SHP77 treated with DMSO at 0.1 percent for 48 hours (cell line): Measurements from ENCODE around the gene ITGAX.
"Not testable (repeated sequence)": the region's sequence is repeated elsewhere in the genome, so short reads cannot be mapped to it uniquely, and the experiment has no call there.

Experiments
- DNase-seq: peaks from one replicate; lab custom pipeline; 2025; lab: John Stamatoyannopoulos, UW

The ITGAX gene

GRCh38 chr16:31411024-31411844 lies 56.3 kb downstream of the ITGAX start:
- DNase-seq, result no peak

GRCh38 chr16:31412750-31413149 lies 57.8 kb downstream of the ITGAX start:
- no peak for DNase-seq

- DNase-seq, result no peak
These were observed 58.4 kb downstream of the ITGAX start for GRCh38 chr16:31413381-31413780.

- DNase-seq, result no peak
These were observed 59.0 kb downstream of the ITGAX start for GRCh38 chr16:31413943-31414342.

- no peak for DNase-seq
These were observed 59.7 kb downstream of the ITGAX start for GRCh38 chr16:31414706-31415105.

GRCh38 chr16:31416371-31416770 lies 61.4 kb downstream of the ITGAX start:
- DNase-seq, result no peak

GRCh38 chr16:31417036-31417435 lies 62.1 kb downstream of the ITGAX start:
- not testable (repeated sequence) for DNase-seq

- DNase-seq, result no peak
These were observed 62.9 kb downstream of the ITGAX start for GRCh38 chr16:31417916-31418315.

- DNase-seq, result no peak
These were observed 65.1 kb downstream of the ITGAX start for GRCh38 chr16:31420037-31420436.

GRCh38 chr16:31421587-31421986 lies 66.6 kb downstream of the ITGAX start:
- DNase-seq, result no peak

- DNase-seq, result no peak
These were observed 68.3 kb downstream of the ITGAX start for GRCh38 chr16:31423241-31423640.

GRCh38 chr16:31423801-31424200 lies 68.8 kb downstream of the ITGAX start:
- no peak for DNase-seq

- DNase-seq, result no peak
These were observed 72.7 kb downstream of the ITGAX start for GRCh38 chr16:31427441-31428278.

GRCh38 chr16:31428279-31428597 lies 73.3 kb downstream of the ITGAX start, which contains the start of gene COX6A2:
Gene COX6A2, minus strand, starts transcription at chr16:31428360. Its CDS starts 35 bp downstream, at chr16:31428325.
- no peak for DNase-seq

GRCh38 chr16:31428638-31429247 lies 73.8 kb downstream of the ITGAX start:
- no peak for DNase-seq

- DNase-seq, result no peak
These were observed 74.3 kb downstream of the ITGAX start for GRCh38 chr16:31429314-31429713.

GRCh38 chr16:31429796-31430195 lies 74.8 kb downstream of the ITGAX start:
- DNase-seq, result no peak

GRCh38 chr16:31430380-31431052 lies 75.5 kb downstream of the ITGAX start:
- no peak for DNase-seq
